PC-3 (cell line): ENCODE measurements around the gene ACER1. TPM values are rescaled to one million over a fixed set of nuclear protein-coding genes. Genes with fewer than 3 reads are reported as not detected.
A peak's percentile ranks its signal among the peaks of the same experiment; 100 is the strongest.

Experiments used
- ATAC-seq: fragments of 200-7000 bp; cut with Tn5 transposase; 2 replicates; pipeline ENCODE4 v1.9.1; 2020; ENCODE audit warnings: mild to moderate bottlenecking, moderate library complexity
- Bru-seq: library from RNA; stranded (reverse); fragments of 400-500 nt; gene quantifications from one replicate; lab custom pipeline; 2021; lab: Mats Ljungman, UMichigan
- BruChase-seq, 2 experiments: library from RNA; stranded (reverse); fragments of 400-500 nt; gene quantifications; one replicate each; lab custom pipeline; 2021; lab: Mats Ljungman, UMichigan
- BruUV-seq: library from RNA; stranded (reverse); fragments of 400-500 nt; replicated peaks from 2 replicates; lab custom pipeline; 2021; lab: Mats Ljungman, UMichigan
- CTCF ChIA-PET: fragments of 300-600 bp; sonication (Branson Sonifier 250); formaldehyde crosslinking; loops from one replicate; lab custom pipeline; 2022; ENCODE audit warnings: antibody characterized with exemption; lab: Charles Lee
- POLR2A ChIA-PET: fragments of 300-600 bp; sonication (Branson Sonifier 250); formaldehyde crosslinking; loops from one replicate; lab custom pipeline; 2022; ENCODE audit warnings: antibody characterized with exemption; ENCODE audit not compliant: unreplicated experiment; lab: Charles Lee
- DNase-seq: peaks from one replicate; pipeline ENCODE4 v3.0.0-alpha.2; 2015
- H2AFZ ChIP-seq: fragments of 300-600 bp; sonication (generic); 2 replicates; pipeline ENCODE4 v1.6.0; 2016; ENCODE audit warnings: antibody characterized with exemption, low read length
- H3F3A ChIP-seq: fragments of 300-600 bp; sonication (generic); one replicate; pipeline ENCODE4 v1.6.0; 2017; ENCODE audit warnings: antibody characterized with exemption, low read length, control low read depth, mild to moderate bottlenecking; ENCODE audit not compliant: unreplicated experiment
- H3K27ac ChIP-seq: fragments of 300-600 bp; sonication (generic); 2 replicates; pipeline ENCODE4 v1.5.1; 2016; ENCODE audit warnings: mild to moderate bottlenecking, low read length
- H3K27me3 ChIP-seq: fragments of 300-600 bp; sonication (generic); 2 replicates; pipeline ENCODE4 v1.6.1; 2016; ENCODE audit warnings: low read length, mixed read lengths
- H3K36me3 ChIP-seq: fragments of 300-600 bp; sonication (generic); 2 replicates; pipeline ENCODE4 v1.6.1; 2016; ENCODE audit warnings: low read depth, mixed run types, low read length, mixed read lengths
- H3K4me1 ChIP-seq: fragments of 300-600 bp; sonication (generic); 2 replicates; pipeline ENCODE4 v1.5.1; 2016; ENCODE audit warnings: low read length; ENCODE audit not compliant: insufficient read depth
- H3K4me2 ChIP-seq: fragments of 300-600 bp; sonication (generic); 2 replicates; pipeline ENCODE4 v1.6.0; 2016; ENCODE audit warnings: low read length
- H3K4me3 ChIP-seq: fragments of 300-600 bp; sonication (generic); 2 replicates; pipeline ENCODE4 v1.5.1; 2016; ENCODE audit warnings: mild to moderate bottlenecking, low read length, mixed read lengths
- H3K79me2 ChIP-seq: fragments of 300-600 bp; sonication (generic); 2 replicates; pipeline ENCODE4 v1.6.1; 2017; ENCODE audit warnings: low read length, mixed read lengths
- H3K9ac ChIP-seq: fragments of 300-600 bp; sonication (generic); 2 replicates; pipeline ENCODE4 v1.6.0; 2016; ENCODE audit warnings: mild to moderate bottlenecking, low read length
- H3K9me2 ChIP-seq: fragments of 300-600 bp; sonication (generic); replicated peaks from 2 replicates; pipeline ENCODE4 v1.6.1; 2016; ENCODE audit warnings: mixed run types, low read length, mixed read lengths
- H3K9me3 ChIP-seq: fragments of 300-600 bp; sonication (generic); 2 replicates; pipeline ENCODE4 v1.6.1; 2016; ENCODE audit warnings: low read length, mixed read lengths
- H4K20me1 ChIP-seq: fragments of 300-600 bp; sonication (generic); 2 replicates; pipeline ENCODE4 v1.6.1; 2016; ENCODE audit warnings: low read length, mixed read lengths
- CTCF ChIP-seq: fragments of 300-600 bp; sonication (generic); conservative IDR thresholded peaks from 2 replicates; pipeline ENCODE4 v1.5.1; 2017; ENCODE audit warnings: antibody characterized with exemption, low read depth, mild to moderate bottlenecking, low read length
- EZH2 ChIP-seq: fragments of 300-600 bp; sonication (generic); IDR thresholded peaks from one replicate; pipeline ENCODE4 v1.6.1; 2017; ENCODE audit warnings: antibody characterized with exemption, mild to moderate bottlenecking, low read length; ENCODE audit not compliant: unreplicated experiment
- EZH2phosphoT487 ChIP-seq: fragments of 300-600 bp; sonication (generic); IDR thresholded peaks from 2 replicates; pipeline ENCODE4 v1.6.1; 2018; ENCODE audit warnings: mild to moderate bottlenecking, antibody characterized with exemption, low read length, borderline replicate concordance
- intact Hi-C: fragments of 100-400 bp; cut with micrococcal nuclease; formaldehyde crosslinking; loops from 2 replicates; pipeline ENCODE4 v1.9.0; 2023
- long read RNA-seq: library from polyadenylated mRNA; unstranded; transcript quantifications from one replicate; pipeline ENCODE4 v2.0.0, GENCODE V29; 2021; ENCODE audit not compliant: unreplicated experiment
- total RNA-seq: library from RNA; depleted of rRNA; stranded (reverse); fragments of >200 nt; gene quantifications from 2 replicates; pipeline ENCODE4 v1.2.3, GENCODE V29; 2014; rRNA removed

Gene ACER1
- total RNA-seq = not detected in 2 replicates
- Bru-seq, nascent RNA = percentile 12 among the genes with signal in this experiment
- BruChase-seq, experiment 1, labeled RNA remaining after a 6-hour chase = percentile 14 among the genes with signal in this experiment
- percentile 14 among the genes with signal in this experiment for BruChase-seq, experiment 2, labeled RNA remaining after a 2-hour chase
- long read RNA-seq = 0 reads

GRCh38 chr19:6333439-6333838 is at the start of gene ACER1:
TSS of gene ACER1 (minus strand) at chr19:6333612. CDS start at chr19:6333551, 61 bp downstream.
- no TSS peak for BruUV-seq

GRCh38 chr19:6383188-6383587 is 49.8 kb upstream of the ACER1 start:
- Histone ChIP-seq H3K36me3 (peaks cover 59% of the 10 kb centered on the region), H3K79me2 (no peaks in the 10 kb centered on the region), H3K27me3 (no peaks in the 10 kb centered on the region), H4K20me1 (no peaks in the 10 kb centered on the region), H3K9ac (no peak overlapping the region), H3K9me2 (no peaks in the 10 kb centered on the region), H2AFZ (no peak overlapping the region), H3K4me2 (no peak overlapping the region), H3K27ac (no peak overlapping the region), H3K4me1 (no peaks in the 10 kb centered on the region), H3F3A (no peaks in the 10 kb centered on the region), H3K4me3 (no peak overlapping the region), H3K9me3 (no peaks in the 10 kb centered on the region)
- TF ChIP-seq EZH2phosphoT487 (no peak), CTCF (no peak), EZH2 (no peak)
- DNase-seq (no peak), ATAC-seq (no peak)
- no TSS peak for BruUV-seq
- ChIA-PET POLR2A (no interaction called here), CTCF (no interaction called here)
- intact Hi-C loops = no loop called here

More at GRCh38 chr19:6333439-6333838, at the start of gene ACER1:
- TF ChIP-seq CTCF = no peak
- TF ChIP-seq EZH2phosphoT487 = no peak
- no peak for TF ChIP-seq EZH2
- intact Hi-C loops = no loop called here
- Histone ChIP-seq H4K20me1 (no peaks in the 10 kb centered on the region), H3K4me1 (no peaks in the 10 kb centered on the region; the same call in 1 of the 2 replicates), H3K4me3 (no peak within 1 kb of the TSS), H2AFZ (peak within 1 kb of the TSS; percentile 33; the same call in 1 of the 2 replicates), H3K27ac (no peak within 1 kb of the TSS), H3K9me2 (no peaks in the 10 kb centered on the region), H3K36me3 (no peaks in the 10 kb centered on the region), H3K79me2 (no peaks in the 10 kb centered on the region), H3K4me2 (no peak within 1 kb of the TSS), H3K9ac (no peak within 1 kb of the TSS), H3K27me3 (no peaks in the 10 kb centered on the region), H3F3A (no peaks in the 10 kb centered on the region), H3K9me3 (no peaks in the 10 kb centered on the region)
- DNase-seq (peak; percentile 25), ATAC-seq (peak; percentile 49)
- CTCF ChIA-PET = interaction anchor here (0.5 kb wide), 1 partner anchor 50 kb away, joined by 7 read pairs; no protein-coding TSS in a partner anchor
- POLR2A ChIA-PET = no interaction called here

GRCh38 chr19:6381030-6381750 is 47.8 kb upstream of the ACER1 start:
- no peaks in the 10 kb centered on the region for H3K9me2 ChIP-seq
- no peaks in the 10 kb centered on the region for H3K79me2 ChIP-seq
- DNase-seq (no peak), ATAC-seq (no peak)
- BruUV-seq = no TSS peak
- no peak overlapping the region for H3K4me2 ChIP-seq
- no peak overlapping the region for H3K4me3 ChIP-seq
- no peaks in the 10 kb centered on the region for H3K9me3 ChIP-seq
- H3K27me3 ChIP-seq = no peaks in the 10 kb centered on the region
- H3F3A ChIP-seq = no peaks in the 10 kb centered on the region
- H3K9ac ChIP-seq = no peak overlapping the region
- TF ChIP-seq CTCF (no peak), EZH2 (no peak), EZH2phosphoT487 (no peak)
- peaks cover 46% of the 10 kb centered on the region for H3K36me3 ChIP-seq
- ChIA-PET CTCF (no interaction called here), POLR2A (no interaction called here)
- no peaks in the 10 kb centered on the region for H4K20me1 ChIP-seq
- no peak overlapping the region for H2AFZ ChIP-seq
- H3K4me1 ChIP-seq = no peaks in the 10 kb centered on the region
- H3K27ac ChIP-seq = no peak overlapping the region
- intact Hi-C loops = no loop called here
